ENCODE data around the gene IFT20.

IFT20 gene

GRCh38 chr17:28327031-28327607, 8.2 kb downstream of the IFT20 start:
- Histone ChIP-seq H3K36me3 (peaks cover 31 to 58% (median 45%) of the 10 kb centered on the region in 3 donors), H3K27ac (no peak overlapping the region), H3K4me3 (no peak overlapping the region), H3K27me3 (no peaks in the 10 kb centered on the region), H3K4me1 (no peaks in the 10 kb centered on the region), H3K9me3 (no peaks in the 10 kb centered on the region)
- DNase-seq, result no peak
- no peak for TF ChIP-seq CTCF (IDR thresholded peaks at IDR 0.05)
- intact Hi-C loops (cut with DNase I; ENCODE audit: low total_unique reads), result no loop called here

DNA sequence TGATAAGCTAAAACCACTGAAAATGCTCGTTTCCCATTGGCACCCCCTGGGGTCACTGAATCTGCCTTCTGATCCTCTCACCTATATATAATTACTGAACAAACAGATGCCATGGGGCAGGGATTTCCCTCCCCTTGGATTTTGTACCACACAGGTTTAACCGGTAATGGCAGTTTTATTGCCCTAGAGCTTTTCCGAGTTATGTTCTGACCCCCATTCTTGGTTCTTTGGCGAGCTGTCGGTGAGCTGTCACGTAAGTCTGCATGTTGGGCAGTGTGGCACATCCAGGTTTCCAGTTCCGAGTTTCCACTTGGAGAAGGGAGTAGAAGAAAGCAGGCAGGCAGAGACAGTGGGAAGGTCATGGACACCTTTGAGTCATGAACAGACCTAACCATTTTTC, 9.2 kb downstream of the IFT20 start:
- TF ChIP-seq CTCF (IDR thresholded peaks at IDR 0.05), result no peak
- H3K36me3 ChIP-seq, result peaks cover 26 to 48% (median 36%) of the 10 kb centered on the region in 3 donors
- no peaks in the 10 kb centered on the region for H3K4me1 ChIP-seq
- no peak overlapping the region for H3K4me3 ChIP-seq
- intact Hi-C loops (cut with DNase I; ENCODE audit: low total_unique reads), result no loop called here
- DNase-seq, result no peak
- no peak overlapping the region for H3K27ac ChIP-seq
- no peaks in the 10 kb centered on the region for H3K27me3 ChIP-seq
- no peaks in the 10 kb centered on the region for H3K9me3 ChIP-seq

- Histone ChIP-seq H3K27ac (no peak overlapping the region), H3K4me3 (no peak overlapping the region), H3K4me1 (peaks cover 0 to 2% (median 0%) of the 10 kb centered on the region in 4 donors), H3K27me3 (no peaks in the 10 kb centered on the region), H3K36me3 (peaks cover 26 to 39% (median 29%) of the 10 kb centered on the region in 3 donors), H3K9me3 (no peaks in the 10 kb centered on the region)
- intact Hi-C loops (cut with DNase I; ENCODE audit: low total_unique reads), result no loop called here
- TF ChIP-seq CTCF (IDR thresholded peaks at IDR 0.05), result no peak
- DNase-seq, result no peak
Measured at GRCh38 chr17:28325211-28325610, 10.1 kb downstream of the IFT20 start.

- no peak for TF ChIP-seq CTCF (IDR thresholded peaks at IDR 0.05)
- Histone ChIP-seq H3K27ac (no peak overlapping the region), H3K27me3 (no peaks in the 10 kb centered on the region), H3K9me3 (no peaks in the 10 kb centered on the region), H3K4me1 (peaks cover 0 to 6% (median 2%) of the 10 kb centered on the region in 4 donors), H3K4me3 (no peak overlapping the region), H3K36me3 (peaks cover 26 to 35% (median 27%) of the 10 kb centered on the region in 3 donors)
- intact Hi-C loops (cut with DNase I; ENCODE audit: low total_unique reads), result no loop called here
- no peak for DNase-seq
Measured at GRCh38 chr17:28324781-28325180, 10.5 kb downstream of the IFT20 start.

- intact Hi-C loops (cut with DNase I; ENCODE audit: low total_unique reads), result no loop called here
- Histone ChIP-seq H3K4me3 (no peak overlapping the region), H3K36me3 (peaks cover 22 to 30% (median 23%) of the 10 kb centered on the region in 3 donors), H3K27ac (no peak overlapping the region), H3K4me1 (peaks cover 0 to 11% (median 4%) of the 10 kb centered on the region in 4 donors), H3K27me3 (no peaks in the 10 kb centered on the region), H3K9me3 (no peaks in the 10 kb centered on the region)
- DNase-seq, result no peak
- TF ChIP-seq CTCF (IDR thresholded peaks at IDR 0.05), result no peak
Measured at GRCh38 chr17:28324267-28324745, 11.0 kb downstream of the IFT20 start.
